Prostate gland (tissue), 2 donors: Measurements from ENCODE around the gene MYO1D.

Source experiments
- POLR2A ChIP-seq: fragments of 450-650 bp; IDR thresholded peaks from one replicate; pipeline ENCODE4 v1.6.1; 2016; ENCODE audit warnings: antibody characterized with exemption, mild to moderate bottlenecking
- POLR2AphosphoS5 ChIP-seq: sonication (generic); formaldehyde crosslinking; IDR thresholded peaks from one replicate; pipeline ENCODE4 v1.6.1; 2017; ENCODE audit warnings: antibody characterized with exemption
- TF ChIP-seq, protein P1 (sequence below), 4 experiments: fragments of 200-600 bp in 2 of 4; fragments of 450-650 bp in 2 of 4; sonication (generic) in 2 of 4; IDR thresholded peaks; 1 replicate in 3 of 4; 2 replicates in 1 of 4; pipeline ENCODE4 v1.5.1; 2016 to 2019; ENCODE audit warnings: antibody characterized with exemption in 4 of 4, mild to moderate bottlenecking in 2 of 4, moderate library complexity in 2 of 4

- no peak for TF ChIP-seq POLR2A
- TF ChIP-seq, protein P1, sequence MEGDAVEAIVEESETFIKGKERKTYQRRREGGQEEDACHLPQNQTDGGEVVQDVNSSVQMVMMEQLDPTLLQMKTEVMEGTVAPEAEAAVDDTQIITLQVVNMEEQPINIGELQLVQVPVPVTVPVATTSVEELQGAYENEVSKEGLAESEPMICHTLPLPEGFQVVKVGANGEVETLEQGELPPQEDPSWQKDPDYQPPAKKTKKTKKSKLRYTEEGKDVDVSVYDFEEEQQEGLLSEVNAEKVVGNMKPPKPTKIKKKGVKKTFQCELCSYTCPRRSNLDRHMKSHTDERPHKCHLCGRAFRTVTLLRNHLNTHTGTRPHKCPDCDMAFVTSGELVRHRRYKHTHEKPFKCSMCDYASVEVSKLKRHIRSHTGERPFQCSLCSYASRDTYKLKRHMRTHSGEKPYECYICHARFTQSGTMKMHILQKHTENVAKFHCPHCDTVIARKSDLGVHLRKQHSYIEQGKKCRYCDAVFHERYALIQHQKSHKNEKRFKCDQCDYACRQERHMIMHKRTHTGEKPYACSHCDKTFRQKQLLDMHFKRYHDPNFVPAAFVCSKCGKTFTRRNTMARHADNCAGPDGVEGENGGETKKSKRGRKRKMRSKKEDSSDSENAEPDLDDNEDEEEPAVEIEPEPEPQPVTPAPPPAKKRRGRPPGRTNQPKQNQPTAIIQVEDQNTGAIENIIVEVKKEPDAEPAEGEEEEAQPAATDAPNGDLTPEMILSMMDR (IDR thresholded peaks at IDR 0.05), result no peak
- TF ChIP-seq POLR2AphosphoS5, result no peak
Measured at GRCh38 chr17:32628271-32629044, 248.5 kb downstream of the MYO1D start.
